Nephron progenitor cell (in vitro differentiated cells): ENCODE results near the gene OXA1L.
A peak's percentile ranks its signal among the peaks of the same experiment; 100 is the strongest.

ENCODE experiments used
- DNase-seq: peaks from one replicate; pipeline ENCODE4 v3.0.0; 2021
- H3K27ac Mint-ChIP-seq: 2 replicates; pipeline ENCODE4 v1.8.0; 2021; ENCODE audit warnings: mild to moderate bottlenecking, moderate library complexity, mixed read lengths
- H3K27me3 Mint-ChIP-seq: 2 replicates; pipeline ENCODE4 v1.8.0; 2021; ENCODE audit warnings: mild to moderate bottlenecking, low read depth, mixed read lengths; ENCODE audit not compliant: poor library complexity
- H3K36me3 Mint-ChIP-seq: 2 replicates; pipeline ENCODE4 v1.8.0; 2021; ENCODE audit warnings: low read depth, mixed read lengths
- H3K4me1 Mint-ChIP-seq: 2 replicates; pipeline ENCODE4 v1.8.0; 2021; ENCODE audit warnings: mixed read lengths
- H3K4me3 Mint-ChIP-seq: 2 replicates; pipeline ENCODE4 v1.8.0; 2021; ENCODE audit warnings: mild to moderate bottlenecking, moderate library complexity, mixed read lengths
- H3K9me3 Mint-ChIP-seq: 2 replicates; pipeline ENCODE4 v1.8.0; 2021; ENCODE audit warnings: mild to moderate bottlenecking, moderate library complexity, mixed read lengths
- CTCF ChIP-seq: fragments of 200-600 bp; sonication (generic); IDR thresholded peaks from 2 replicates; pipeline ENCODE4 v1.5.0; 2021; ENCODE audit warnings: antibody characterized with exemption

The OXA1L gene

GRCh38 chr14:22761734-22762133 is 4.8 kb upstream of the OXA1L start:
- no peak for DNase-seq
- Mint-ChIP-seq H3K36me3 (peaks cover 46% of the 10 kb centered on the region), H3K4me3 (no peak overlapping the region), H3K9me3 (peaks cover 54% of the 10 kb centered on the region), H3K27me3 (peaks cover 12% of the 10 kb centered on the region), H3K27ac (no peak overlapping the region), H3K4me1 (peaks cover 15% of the 10 kb centered on the region)
- no peak for TF ChIP-seq CTCF

- H3K4me1 Mint-ChIP-seq = peaks cover 37% of the 10 kb centered on the region
- H3K4me3 Mint-ChIP-seq = no peak overlapping the region
- H3K27me3 Mint-ChIP-seq = peaks cover 12% of the 10 kb centered on the region
- H3K36me3 Mint-ChIP-seq = peaks cover 53% of the 10 kb centered on the region
- H3K9me3 Mint-ChIP-seq = peaks cover 43% of the 10 kb centered on the region
- no peak for TF ChIP-seq CTCF
- no peak overlapping the region for H3K27ac Mint-ChIP-seq
- DNase-seq = no peak
These were observed 2.1 kb upstream of the OXA1L start for GRCh38 chr14:22764382-22764781.

- Mint-ChIP-seq H3K27ac (no peak overlapping the region), H3K4me1 (peaks cover 37% of the 10 kb centered on the region), H3K27me3 (peaks cover 7% of the 10 kb centered on the region), H3K4me3 (peak overlapping the region; percentile 93), H3K9me3 (peaks cover 19% of the 10 kb centered on the region), H3K36me3 (peaks cover 57% of the 10 kb centered on the region)
- DNase-seq = no peak
- TF ChIP-seq CTCF = no peak
These were observed 768 bp downstream of the OXA1L start for GRCh38 chr14:22767323-22767589.

GRCh38 chr14:22768947-22769346 is 2.5 kb downstream of the OXA1L start:
- TF ChIP-seq CTCF = no peak
- H3K36me3 Mint-ChIP-seq = peaks cover 47% of the 10 kb centered on the region
- H3K9me3 Mint-ChIP-seq = peaks cover 10% of the 10 kb centered on the region
- peaks cover 37% of the 10 kb centered on the region for H3K4me1 Mint-ChIP-seq
- peak overlapping the region; percentile 61 for H3K4me3 Mint-ChIP-seq
- peak overlapping the region; percentile 38 for H3K27ac Mint-ChIP-seq
- no peak for DNase-seq
- peaks cover 4% of the 10 kb centered on the region for H3K27me3 Mint-ChIP-seq

GRCh38 chr14:22769369-22769768 is 2.9 kb downstream of the OXA1L start:
- Mint-ChIP-seq H3K36me3 (peaks cover 47% of the 10 kb centered on the region), H3K4me3 (peak overlapping the region; percentile 61), H3K27ac (peak overlapping the region; percentile 38), H3K9me3 (peaks cover 10% of the 10 kb centered on the region), H3K27me3 (peaks cover 2% of the 10 kb centered on the region), H3K4me1 (peaks cover 37% of the 10 kb centered on the region)
- no peak for DNase-seq
- TF ChIP-seq CTCF = no peak

GRCh38 chr14:22770481-22771187 is 4.1 kb downstream of the OXA1L start:
- Mint-ChIP-seq H3K4me3 (no peak overlapping the region), H3K4me1 (peaks cover 31% of the 10 kb centered on the region), H3K36me3 (peaks cover 47% of the 10 kb centered on the region), H3K9me3 (peaks cover 6% of the 10 kb centered on the region), H3K27me3 (no peaks in the 10 kb centered on the region), H3K27ac (peak overlapping the region; percentile 49)
- no peak for DNase-seq
- no peak for TF ChIP-seq CTCF
